GM12873 (cell line): Measurements from ENCODE around the gene CRTAP.

Experiments
- TF ChIP-seq, protein P1 (sequence below): IDR thresholded peaks from 2 replicates; pipeline ENCODE4 v1.5.1; 2012; ENCODE audit warnings: low read depth, mild to moderate bottlenecking, moderate library complexity, low read length, control low read depth; ENCODE audit not compliant: insufficient read depth; ENCODE audit errors: missing control alignments

The CRTAP gene

DNA sequence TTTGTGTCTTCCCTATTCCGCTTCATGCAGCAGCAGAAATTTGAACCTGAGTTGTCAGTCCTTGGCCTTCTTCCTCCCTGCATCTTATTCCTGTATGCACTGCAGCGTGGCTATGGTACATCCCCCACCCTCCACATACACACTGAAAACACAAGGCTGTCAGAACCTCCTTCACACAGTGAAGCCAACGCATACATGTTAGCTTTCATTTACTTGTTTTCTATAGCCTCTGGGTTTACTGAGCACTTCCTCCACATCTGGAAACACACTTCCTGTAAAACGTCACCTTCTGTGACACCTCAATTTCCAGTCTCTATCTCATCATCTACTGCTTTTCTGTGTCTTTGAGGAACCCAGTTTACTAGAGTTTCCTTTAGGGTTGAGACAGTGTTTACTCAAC is 57.8 kb downstream of the CRTAP start:
- TF ChIP-seq, protein P1, sequence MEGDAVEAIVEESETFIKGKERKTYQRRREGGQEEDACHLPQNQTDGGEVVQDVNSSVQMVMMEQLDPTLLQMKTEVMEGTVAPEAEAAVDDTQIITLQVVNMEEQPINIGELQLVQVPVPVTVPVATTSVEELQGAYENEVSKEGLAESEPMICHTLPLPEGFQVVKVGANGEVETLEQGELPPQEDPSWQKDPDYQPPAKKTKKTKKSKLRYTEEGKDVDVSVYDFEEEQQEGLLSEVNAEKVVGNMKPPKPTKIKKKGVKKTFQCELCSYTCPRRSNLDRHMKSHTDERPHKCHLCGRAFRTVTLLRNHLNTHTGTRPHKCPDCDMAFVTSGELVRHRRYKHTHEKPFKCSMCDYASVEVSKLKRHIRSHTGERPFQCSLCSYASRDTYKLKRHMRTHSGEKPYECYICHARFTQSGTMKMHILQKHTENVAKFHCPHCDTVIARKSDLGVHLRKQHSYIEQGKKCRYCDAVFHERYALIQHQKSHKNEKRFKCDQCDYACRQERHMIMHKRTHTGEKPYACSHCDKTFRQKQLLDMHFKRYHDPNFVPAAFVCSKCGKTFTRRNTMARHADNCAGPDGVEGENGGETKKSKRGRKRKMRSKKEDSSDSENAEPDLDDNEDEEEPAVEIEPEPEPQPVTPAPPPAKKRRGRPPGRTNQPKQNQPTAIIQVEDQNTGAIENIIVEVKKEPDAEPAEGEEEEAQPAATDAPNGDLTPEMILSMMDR: no peak

- TF ChIP-seq, protein P1: no peak
Measured at GRCh38 chr3:33173103-33173502, 59.3 kb downstream of the CRTAP start.

GRCh38 chr3:33173672-33174071 is 59.9 kb downstream of the CRTAP start:
- TF ChIP-seq, protein P1: no peak

DNA sequence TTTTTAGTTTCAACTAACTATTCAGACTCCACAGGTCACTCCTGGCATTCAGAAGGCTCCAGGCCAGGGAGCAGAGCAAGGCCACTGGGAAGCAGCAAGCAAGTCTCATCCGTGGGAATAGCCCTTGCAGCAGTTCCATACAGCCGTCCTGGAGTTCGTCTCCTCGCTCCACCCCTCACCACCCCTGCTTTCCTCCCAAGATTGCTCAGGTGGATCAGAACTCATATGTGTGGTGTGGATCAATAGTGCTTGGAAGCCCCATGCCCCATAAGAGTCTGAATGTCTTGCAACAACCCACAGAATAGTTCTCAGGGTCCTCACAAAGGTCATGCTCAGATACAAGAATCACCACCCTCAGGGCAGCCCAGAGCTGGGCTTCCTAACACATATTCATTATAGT is 60.3 kb downstream of the CRTAP start:
- TF ChIP-seq, protein P1: no peak

DNA sequence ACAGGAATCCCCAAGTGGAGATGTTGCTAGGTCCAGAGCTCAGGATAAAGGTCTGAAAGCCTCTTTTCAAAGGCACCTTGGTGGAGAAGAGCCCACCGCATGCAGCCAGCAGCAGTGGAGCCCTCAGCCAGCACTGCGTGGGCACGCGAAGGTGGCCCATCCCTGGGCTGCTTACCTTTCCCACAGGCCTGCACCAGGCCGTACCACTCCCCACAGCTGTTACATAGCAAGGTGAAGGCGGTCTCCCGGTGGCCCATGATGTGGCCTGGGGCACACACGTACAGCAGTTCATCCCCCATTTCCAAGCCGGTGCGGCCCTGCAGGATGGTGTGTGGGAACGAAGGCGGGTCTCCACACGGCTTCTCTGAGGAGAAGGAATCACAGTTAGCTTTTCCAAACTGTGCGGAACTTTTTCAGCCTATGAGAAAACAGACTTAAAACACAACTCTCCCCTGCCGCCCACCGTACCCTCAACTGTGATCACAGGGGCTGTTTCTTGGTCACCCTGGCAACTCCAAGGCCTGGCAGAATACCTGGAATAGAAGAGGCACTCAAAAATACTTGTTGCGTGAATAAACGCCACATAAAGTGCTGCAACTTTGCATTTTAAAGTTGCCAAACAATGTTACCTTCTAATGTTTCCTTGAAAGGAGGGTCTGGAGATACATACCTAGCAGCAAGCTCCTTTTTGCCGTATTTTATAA is 61.0 kb downstream of the CRTAP start:
- TF ChIP-seq, protein P1: no peak

DNA sequence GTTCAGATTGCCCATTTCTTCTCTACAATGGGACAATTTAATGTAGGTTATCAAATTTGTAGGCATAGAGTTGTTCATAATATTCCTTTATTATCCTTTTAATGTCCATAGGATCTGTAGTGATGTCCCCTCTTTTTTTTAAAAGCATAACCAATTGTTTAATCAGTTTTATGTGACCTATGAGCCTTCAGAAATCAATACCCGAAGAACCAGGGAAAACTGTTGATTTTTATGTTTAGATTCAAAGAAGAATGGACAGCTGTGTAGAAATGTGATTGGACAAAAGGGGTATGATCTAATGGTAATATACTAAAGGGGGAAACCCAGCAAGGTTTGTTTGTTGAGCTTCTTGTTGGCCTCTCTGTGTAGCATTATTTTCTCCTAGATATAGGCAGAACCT is 65.3 kb downstream of the CRTAP start:
- TF ChIP-seq, protein P1: no peak

- TF ChIP-seq, protein P1: no peak
Measured at GRCh38 chr3:33181229-33181628, 67.4 kb downstream of the CRTAP start.
